Neural progenitor cell (in vitro differentiated cells): Measurements from ENCODE around the gene TMEM95.

Source experiments
- EZH2 ChIP-seq: fragments of 200-600 bp; sonication (generic); IDR thresholded peaks from 2 replicates; pipeline ENCODE4 v1.6.1; 2017; ENCODE audit warnings: antibody characterized with exemption, mild to moderate bottlenecking, moderate library complexity
- TF ChIP-seq, protein P1 (sequence below): fragments of 200-600 bp; sonication (generic); IDR thresholded peaks from 2 replicates; pipeline ENCODE4 v1.5.1; 2017; ENCODE audit warnings: antibody characterized with exemption, mild to moderate bottlenecking

- TF ChIP-seq, protein P1, sequence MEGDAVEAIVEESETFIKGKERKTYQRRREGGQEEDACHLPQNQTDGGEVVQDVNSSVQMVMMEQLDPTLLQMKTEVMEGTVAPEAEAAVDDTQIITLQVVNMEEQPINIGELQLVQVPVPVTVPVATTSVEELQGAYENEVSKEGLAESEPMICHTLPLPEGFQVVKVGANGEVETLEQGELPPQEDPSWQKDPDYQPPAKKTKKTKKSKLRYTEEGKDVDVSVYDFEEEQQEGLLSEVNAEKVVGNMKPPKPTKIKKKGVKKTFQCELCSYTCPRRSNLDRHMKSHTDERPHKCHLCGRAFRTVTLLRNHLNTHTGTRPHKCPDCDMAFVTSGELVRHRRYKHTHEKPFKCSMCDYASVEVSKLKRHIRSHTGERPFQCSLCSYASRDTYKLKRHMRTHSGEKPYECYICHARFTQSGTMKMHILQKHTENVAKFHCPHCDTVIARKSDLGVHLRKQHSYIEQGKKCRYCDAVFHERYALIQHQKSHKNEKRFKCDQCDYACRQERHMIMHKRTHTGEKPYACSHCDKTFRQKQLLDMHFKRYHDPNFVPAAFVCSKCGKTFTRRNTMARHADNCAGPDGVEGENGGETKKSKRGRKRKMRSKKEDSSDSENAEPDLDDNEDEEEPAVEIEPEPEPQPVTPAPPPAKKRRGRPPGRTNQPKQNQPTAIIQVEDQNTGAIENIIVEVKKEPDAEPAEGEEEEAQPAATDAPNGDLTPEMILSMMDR, result no peak
- no peak for TF ChIP-seq EZH2
These were observed 32.3 kb upstream of the TMEM95 start for GRCh38 chr17:7322520-7323194.
